HL-60 (cell line): ENCODE data around the gene SLC17A8.

ENCODE experiments used
- SPI1 ChIP-seq: IDR thresholded peaks from 2 replicates; pipeline ENCODE4 v1.6.1; 2012; ENCODE audit warnings: low read depth, mild to moderate bottlenecking, borderline replicate concordance
- TF ChIP-seq, protein P1 (sequence below): IDR thresholded peaks from one replicate; pipeline ENCODE4 v1.5.1; 2011; ENCODE audit warnings: low read length, control low read depth, inconsistent platforms; ENCODE audit not compliant: insufficient read depth

DNA sequence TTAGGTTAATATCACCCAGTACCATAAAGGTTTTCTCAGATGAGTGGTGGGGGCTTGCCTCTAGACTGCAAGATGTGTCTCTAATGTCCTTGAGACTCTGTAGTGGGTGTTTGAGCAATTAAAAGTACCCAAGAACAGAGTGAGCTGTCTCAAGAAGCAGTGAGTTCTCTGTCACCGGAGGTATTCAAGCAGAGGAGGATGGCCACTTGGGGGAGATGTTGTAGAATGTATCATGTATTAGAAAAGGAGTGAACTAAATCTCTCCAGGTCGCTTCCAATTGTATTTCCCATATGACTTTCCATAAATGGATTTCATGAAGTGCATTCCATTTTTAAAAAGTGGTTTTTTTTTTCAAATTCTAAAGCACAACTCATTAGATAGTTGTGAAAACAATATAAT is 35.0 kb downstream of the SLC17A8 start:
- TF ChIP-seq, protein P1, sequence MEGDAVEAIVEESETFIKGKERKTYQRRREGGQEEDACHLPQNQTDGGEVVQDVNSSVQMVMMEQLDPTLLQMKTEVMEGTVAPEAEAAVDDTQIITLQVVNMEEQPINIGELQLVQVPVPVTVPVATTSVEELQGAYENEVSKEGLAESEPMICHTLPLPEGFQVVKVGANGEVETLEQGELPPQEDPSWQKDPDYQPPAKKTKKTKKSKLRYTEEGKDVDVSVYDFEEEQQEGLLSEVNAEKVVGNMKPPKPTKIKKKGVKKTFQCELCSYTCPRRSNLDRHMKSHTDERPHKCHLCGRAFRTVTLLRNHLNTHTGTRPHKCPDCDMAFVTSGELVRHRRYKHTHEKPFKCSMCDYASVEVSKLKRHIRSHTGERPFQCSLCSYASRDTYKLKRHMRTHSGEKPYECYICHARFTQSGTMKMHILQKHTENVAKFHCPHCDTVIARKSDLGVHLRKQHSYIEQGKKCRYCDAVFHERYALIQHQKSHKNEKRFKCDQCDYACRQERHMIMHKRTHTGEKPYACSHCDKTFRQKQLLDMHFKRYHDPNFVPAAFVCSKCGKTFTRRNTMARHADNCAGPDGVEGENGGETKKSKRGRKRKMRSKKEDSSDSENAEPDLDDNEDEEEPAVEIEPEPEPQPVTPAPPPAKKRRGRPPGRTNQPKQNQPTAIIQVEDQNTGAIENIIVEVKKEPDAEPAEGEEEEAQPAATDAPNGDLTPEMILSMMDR = no peak
- TF ChIP-seq SPI1 = no peak
